ENCODE measurements around the gene ANKFN1.

- TF ChIP-seq GATA2 (IDR thresholded peaks at IDR 0.05; ENCODE audit: low read depth, low read length) (no peak), GATA3 (IDR thresholded peaks at IDR 0.05; ENCODE audit: low read depth, low read length) (no peak)
Measured at GRCh38 chr17:56260376-56261002, 107.2 kb downstream of the ANKFN1 start.

Measured in SH-SY5Y (cell line).